Eye (tissue), 1 donor: ENCODE measurements around the gene ATP5F1E.
"Not testable (repeated sequence)": the region's sequence is repeated elsewhere in the genome, so short reads cannot be mapped to it uniquely, and the experiment has no call there.

Experiments used
- DNase-seq: peaks from one replicate; pipeline ENCODE4 v3.0.0-alpha.2; 2015

Gene ATP5F1E

GRCh38 chr20:59042796-59043631 is 10.9 kb upstream of the ATP5F1E start:
- peak; percentile 96 for DNase-seq

GRCh38 chr20:59042151-59042795 is 10.1 kb upstream of the ATP5F1E start, which contains the start of gene PRELID3B:
TSS of gene PRELID3B (minus strand) at chr20:59042786. CDS start at chr20:59042730, 56 bp downstream.
- DNase-seq: peak; percentile 33

GRCh38 chr20:59041487-59041886 is 9.4 kb upstream of the ATP5F1E start:
- DNase-seq: not testable (repeated sequence)

GRCh38 chr20:59040667-59041066 is 8.5 kb upstream of the ATP5F1E start:
- DNase-seq: no peak

- DNase-seq: no peak
Observed at GRCh38 chr20:59039233-59039632, 7.1 kb upstream of the ATP5F1E start.

GRCh38 chr20:59037386-59037785 is 5.3 kb upstream of the ATP5F1E start:
- no peak for DNase-seq

GRCh38 chr20:59035381-59035780 is 3.2 kb upstream of the ATP5F1E start:
- DNase-seq: no peak

GRCh38 chr20:59033616-59034165 is 1.6 kb upstream of the ATP5F1E start:
- DNase-seq: no peak

GRCh38 chr20:59033093-59033492 is 958 bp upstream of the ATP5F1E start:
- DNase-seq: no peak

GRCh38 chr20:59032713-59033059 is 551 bp upstream of the ATP5F1E start:
- no peak for DNase-seq

GRCh38 chr20:59031564-59032022 is 542 bp downstream of the ATP5F1E start:
- DNase-seq: peak; percentile 28

GRCh38 chr20:59030911-59031563 is 1.1 kb downstream of the ATP5F1E start:
- no peak for DNase-seq

- DNase-seq: no peak
Observed at GRCh38 chr20:59028812-59029211, 3.3 kb downstream of the ATP5F1E start.

- DNase-seq: no peak
Observed at GRCh38 chr20:59027741-59028320, 4.3 kb downstream of the ATP5F1E start.

GRCh38 chr20:59026904-59027740 is 5.0 kb downstream of the ATP5F1E start:
- DNase-seq: no peak

GRCh38 chr20:59025511-59025910 is 6.6 kb downstream of the ATP5F1E start:
- no peak for DNase-seq

- no peak for DNase-seq
Observed at GRCh38 chr20:59025086-59025485, 7.0 kb downstream of the ATP5F1E start.

- DNase-seq: no peak
Observed at GRCh38 chr20:59024111-59024530, 8.0 kb downstream of the ATP5F1E start.

- DNase-seq: no peak
Observed at GRCh38 chr20:59023616-59024015, 8.5 kb downstream of the ATP5F1E start.

GRCh38 chr20:59022754-59023153 is 9.4 kb downstream of the ATP5F1E start:
- DNase-seq: no peak

GRCh38 chr20:59020938-59021551 is 11.1 kb downstream of the ATP5F1E start:
- no peak for DNase-seq

GRCh38 chr20:59019217-59019616 is 12.9 kb downstream of the ATP5F1E start, which contains the start of gene TUBB1:
TSS of gene TUBB1 (plus strand) at chr20:59019429. CDS start at chr20:59019523, 94 bp downstream.
- no peak for DNase-seq
